ENCODE data around the gene HOXA13. TPM values are rescaled to one million over a fixed set of nuclear protein-coding genes. Genes with fewer than 3 reads are reported as not detected.

HOXA13 gene
- total RNA-seq, 1 experiment from 2014 or later, result not detected

GRCh38 chr7:27160145-27160545 lies 39.7 kb downstream of the HOXA13 start:
- no peaks in the 10 kb centered on the region for H3K4me1 ChIP-seq (ENCODE audit: insufficient read depth, low read length)
- DNase-seq, result peak; percentile 21
- H2BK15ac ChIP-seq (ENCODE audit: low read depth, low read length), result no peak overlapping the region
- peak overlapping the region; percentile 47 for H3K4me2 ChIP-seq (ENCODE audit: insufficient read depth, insufficient read length, low read length)
- TF ChIP-seq, protein P1, sequence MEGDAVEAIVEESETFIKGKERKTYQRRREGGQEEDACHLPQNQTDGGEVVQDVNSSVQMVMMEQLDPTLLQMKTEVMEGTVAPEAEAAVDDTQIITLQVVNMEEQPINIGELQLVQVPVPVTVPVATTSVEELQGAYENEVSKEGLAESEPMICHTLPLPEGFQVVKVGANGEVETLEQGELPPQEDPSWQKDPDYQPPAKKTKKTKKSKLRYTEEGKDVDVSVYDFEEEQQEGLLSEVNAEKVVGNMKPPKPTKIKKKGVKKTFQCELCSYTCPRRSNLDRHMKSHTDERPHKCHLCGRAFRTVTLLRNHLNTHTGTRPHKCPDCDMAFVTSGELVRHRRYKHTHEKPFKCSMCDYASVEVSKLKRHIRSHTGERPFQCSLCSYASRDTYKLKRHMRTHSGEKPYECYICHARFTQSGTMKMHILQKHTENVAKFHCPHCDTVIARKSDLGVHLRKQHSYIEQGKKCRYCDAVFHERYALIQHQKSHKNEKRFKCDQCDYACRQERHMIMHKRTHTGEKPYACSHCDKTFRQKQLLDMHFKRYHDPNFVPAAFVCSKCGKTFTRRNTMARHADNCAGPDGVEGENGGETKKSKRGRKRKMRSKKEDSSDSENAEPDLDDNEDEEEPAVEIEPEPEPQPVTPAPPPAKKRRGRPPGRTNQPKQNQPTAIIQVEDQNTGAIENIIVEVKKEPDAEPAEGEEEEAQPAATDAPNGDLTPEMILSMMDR (conservative IDR thresholded peaks at IDR 0.05), result no peak
- Mint-ChIP-seq H3K36me3 (ENCODE audit: insufficient read depth in 1 of 3, low read depth in 3 of 3) (peaks cover 0 to 4% (median 0%) of the 10 kb centered on the region in 3 experiments; a peak in 3 of 7 replicates), H3K9me3 (peaks cover 14 to 15% of the 10 kb centered on the region in 2 experiments), H3K4me1 (peaks cover 3 to 17% of the 10 kb centered on the region in 2 experiments), H3K4me3 (peak overlapping the region in 1 of 2 experiments; percentile 40; a peak in 2 of 5 replicates), H3K27ac (no peak overlapping the region), H3K27me3 (ENCODE audit: low read depth) (peaks cover 98% of the 10 kb centered on the region)
- H3K4ac ChIP-seq (ENCODE audit: low read depth, low read length), result no peak overlapping the region
- WGBS (ENCODE audit: extremely low coverage, insufficient read length, low lambda C conversion rate), result no CpG with 5 or more reads among the region's 23 CpGs
- H3K9ac ChIP-seq (ENCODE audit: extremely low read depth, insufficient read length, low read length), result no peak overlapping the region
- H3K56ac ChIP-seq (ENCODE audit: insufficient read length, low read depth, low read length), result no peak overlapping the region
- H4K8ac ChIP-seq (replicated peaks; ENCODE audit: insufficient read length, low read depth, low read length), result no peak overlapping the region
- no peak overlapping the region for H3K14ac ChIP-seq (ENCODE audit: insufficient read depth, low read length)
- H3K23ac ChIP-seq (ENCODE audit: insufficient read length, low read depth, low read length), result no peak overlapping the region
- no peaks in the 10 kb centered on the region for H3K79me2 ChIP-seq (ENCODE audit: insufficient read depth, low read length)
- H3K27me3 ChIP-seq (ENCODE audit: insufficient read depth, low read length), result peaks cover 97% of the 10 kb centered on the region
- H4K91ac ChIP-seq (ENCODE audit: insufficient read length, low read depth, low read length), result no peak overlapping the region
- H2AFZ ChIP-seq (ENCODE audit: low read length), result no peak overlapping the region
- H4K20me1 ChIP-seq (ENCODE audit: control insufficient read depth, insufficient read depth, insufficient read length), result no peaks in the 10 kb centered on the region
- H4K5ac ChIP-seq (ENCODE audit: insufficient read length, low read depth, low read length), result no peak overlapping the region
- no peak overlapping the region for H2BK5ac ChIP-seq (ENCODE audit: insufficient read length, low read length)
- H3K18ac ChIP-seq (ENCODE audit: insufficient read length, low read depth, low read length), result no peak overlapping the region
- no peak overlapping the region for H2BK20ac ChIP-seq (ENCODE audit: low read depth, low read length, poor library complexity, severe bottlenecking)
- H2BK12ac ChIP-seq (ENCODE audit: insufficient read length, low read depth, low read length), result no peak overlapping the region
- H3K27ac ChIP-seq (ENCODE audit: insufficient read length, low read depth, low read length), result no peak overlapping the region
- H3K23me2 ChIP-seq (ENCODE audit: insufficient read length, low read depth, low read length, poor library complexity, severe bottlenecking), result no peaks in the 10 kb centered on the region
- no peak overlapping the region for H2BK120ac ChIP-seq (ENCODE audit: low read depth, low read length, poor library complexity, severe bottlenecking)
- H3T11ph ChIP-seq (ENCODE audit: low read length), result no peak overlapping the region
- no peaks in the 10 kb centered on the region for H3K79me1 ChIP-seq (ENCODE audit: insufficient read depth, low read depth, low read length, poor library complexity, severe bottlenecking)
- H2AK5ac ChIP-seq (ENCODE audit: insufficient read length, low read length), result no peak overlapping the region
- no peaks in the 10 kb centered on the region for H3K9me3 ChIP-seq (ENCODE audit: control insufficient read depth, low read depth, low read length)

Data from H9 (cell line).